ENCODE data around the gene NGDN. TPM values are rescaled to one million over a fixed set of nuclear protein-coding genes. Genes with fewer than 3 reads are reported as not detected.

The NGDN gene
- total RNA-seq, 1 donor from 2014 or later = 48.6 TPM

DNA sequence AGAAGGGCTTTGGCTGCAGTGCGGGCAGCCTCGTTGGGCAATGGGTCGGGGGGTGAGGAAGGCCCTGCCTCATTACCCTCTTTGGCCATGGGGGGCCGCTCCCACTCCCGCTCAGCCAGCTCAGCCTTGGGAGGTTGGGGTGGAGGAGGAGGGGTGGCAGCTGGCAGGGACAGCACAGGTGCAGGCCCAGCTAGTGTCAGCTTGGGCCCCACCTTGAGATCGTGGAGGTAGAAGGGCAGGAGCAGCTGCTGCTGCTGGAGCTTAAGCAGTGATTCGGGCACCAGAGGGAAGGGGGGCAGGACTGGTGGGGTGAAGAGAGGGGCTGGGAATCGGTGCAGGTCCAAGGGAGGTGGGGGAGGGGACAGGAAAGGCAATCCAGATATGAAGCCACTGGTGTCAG is 56.1 kb downstream of the NGDN start:
- DNase-seq (ENCODE audit: low spot score, unreplicated experiment) = no peak
- Mint-ChIP-seq H3K27me3 (no peaks in the 10 kb centered on the region), H3K36me3 (ENCODE audit: insufficient read depth) (peaks cover 9% of the 10 kb centered on the region), H3K9me3 (ENCODE audit: low read depth) (no peaks in the 10 kb centered on the region), H3K27ac (no peak overlapping the region), H3K4me1 (ENCODE audit: low read depth) (peaks cover 14% of the 10 kb centered on the region), H3K4me3 (ENCODE audit: low read depth) (no peak overlapping the region)
- TF ChIP-seq, protein P1, sequence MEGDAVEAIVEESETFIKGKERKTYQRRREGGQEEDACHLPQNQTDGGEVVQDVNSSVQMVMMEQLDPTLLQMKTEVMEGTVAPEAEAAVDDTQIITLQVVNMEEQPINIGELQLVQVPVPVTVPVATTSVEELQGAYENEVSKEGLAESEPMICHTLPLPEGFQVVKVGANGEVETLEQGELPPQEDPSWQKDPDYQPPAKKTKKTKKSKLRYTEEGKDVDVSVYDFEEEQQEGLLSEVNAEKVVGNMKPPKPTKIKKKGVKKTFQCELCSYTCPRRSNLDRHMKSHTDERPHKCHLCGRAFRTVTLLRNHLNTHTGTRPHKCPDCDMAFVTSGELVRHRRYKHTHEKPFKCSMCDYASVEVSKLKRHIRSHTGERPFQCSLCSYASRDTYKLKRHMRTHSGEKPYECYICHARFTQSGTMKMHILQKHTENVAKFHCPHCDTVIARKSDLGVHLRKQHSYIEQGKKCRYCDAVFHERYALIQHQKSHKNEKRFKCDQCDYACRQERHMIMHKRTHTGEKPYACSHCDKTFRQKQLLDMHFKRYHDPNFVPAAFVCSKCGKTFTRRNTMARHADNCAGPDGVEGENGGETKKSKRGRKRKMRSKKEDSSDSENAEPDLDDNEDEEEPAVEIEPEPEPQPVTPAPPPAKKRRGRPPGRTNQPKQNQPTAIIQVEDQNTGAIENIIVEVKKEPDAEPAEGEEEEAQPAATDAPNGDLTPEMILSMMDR (IDR thresholded peaks at IDR 0.05; ENCODE audit: unreplicated experiment) = no peak

Other genes starting within 250 kb of the NGDN start
- not detected in 2 replicates for gene RNF212B, start 231.8 kb upstream of the NGDN start, total RNA-seq
- 21.1 and 22.5 TPM in 2 replicates for gene HOMEZ, start 183.6 kb upstream of the NGDN start, total RNA-seq
- gene PPP1R3E, start 166.8 kb upstream of the NGDN start, total RNA-seq = 8.4 and 8.9 TPM in 2 replicates
- 23.7 and 24.3 TPM in 2 replicates for gene BCL2L2, start 162.9 kb upstream of the NGDN start, total RNA-seq
- 318 and 338 TPM in 2 replicates for gene PABPN1, start 148.2 kb upstream of the NGDN start, total RNA-seq
- 26.2 and 29.3 TPM in 2 replicates for gene SLC22A17, start 116.8 kb upstream of the NGDN start, total RNA-seq
- gene EFS, start 104.5 kb upstream of the NGDN start, total RNA-seq = 66.8 and 69.6 TPM in 2 replicates
- gene IL25, start 96.9 kb upstream of the NGDN start, total RNA-seq = not detected in 2 replicates
- not detected in 2 replicates for gene CMTM5, start 92.7 kb upstream of the NGDN start, total RNA-seq
- 0.04 and 0.07 TPM in 2 replicates for gene MYH6, start 61.4 kb upstream of the NGDN start, total RNA-seq
- not detected in 2 replicates for gene MYH7, start 34.0 kb upstream of the NGDN start, total RNA-seq
- gene ZFHX2, start 82.1 kb downstream of the NGDN start, total RNA-seq = 13.6 and 16.4 TPM in 2 replicates
- gene THTPA, start 86.6 kb downstream of the NGDN start, total RNA-seq = 17.3 and 20.6 TPM in 2 replicates
- gene AP1G2, start 98.1 kb downstream of the NGDN start, total RNA-seq = 262 and 268 TPM in 2 replicates
- not detected in 2 replicates for gene JPH4, start 109.1 kb downstream of the NGDN start, total RNA-seq
- gene DHRS2, start 166.7 kb downstream of the NGDN start, total RNA-seq = 0.77 and 0.89 TPM in 2 replicates